Panc1 (cell line): ENCODE data around the gene COL1A1.

Experiments used
- SIN3A ChIP-seq: IDR thresholded peaks from 2 replicates; pipeline ENCODE4 v1.6.1; 2012; ENCODE audit warnings: low read depth, mild to moderate bottlenecking, low read length, moderate library complexity, borderline replicate concordance; ENCODE audit not compliant: insufficient read depth
- TCF7L2 ChIP-seq: IDR thresholded peaks from 2 replicates; pipeline ENCODE4 v1.6.1; 2011; ENCODE audit warnings: mild to moderate bottlenecking, low read depth, low read length, inconsistent platforms
- TF ChIP-seq, protein P1 (sequence below): fragments of 450-650 bp; IDR thresholded peaks from 2 replicates; pipeline ENCODE4 v1.5.1; 2017; ENCODE audit warnings: mild to moderate bottlenecking

DNA sequence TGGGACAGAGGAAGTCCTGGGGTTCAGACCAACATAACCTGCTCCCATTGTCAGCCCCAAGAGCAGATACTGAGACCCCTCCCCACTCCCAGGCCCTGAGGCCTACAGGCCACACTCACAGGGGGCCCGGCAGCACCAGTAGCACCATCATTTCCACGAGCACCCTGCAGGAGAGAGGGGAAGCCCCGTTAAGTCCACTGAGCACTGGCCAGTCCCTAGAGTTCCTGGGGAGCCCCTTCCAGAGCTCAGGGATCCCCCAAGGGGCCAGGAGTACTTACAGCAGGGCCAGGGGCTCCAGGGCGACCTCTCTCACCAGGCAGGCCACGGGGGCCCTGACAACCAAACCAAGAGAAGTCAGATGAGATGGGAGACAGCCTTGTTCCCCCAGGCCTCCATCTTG, 5.4 kb downstream of the COL1A1 start:
- TF ChIP-seq, protein P1, sequence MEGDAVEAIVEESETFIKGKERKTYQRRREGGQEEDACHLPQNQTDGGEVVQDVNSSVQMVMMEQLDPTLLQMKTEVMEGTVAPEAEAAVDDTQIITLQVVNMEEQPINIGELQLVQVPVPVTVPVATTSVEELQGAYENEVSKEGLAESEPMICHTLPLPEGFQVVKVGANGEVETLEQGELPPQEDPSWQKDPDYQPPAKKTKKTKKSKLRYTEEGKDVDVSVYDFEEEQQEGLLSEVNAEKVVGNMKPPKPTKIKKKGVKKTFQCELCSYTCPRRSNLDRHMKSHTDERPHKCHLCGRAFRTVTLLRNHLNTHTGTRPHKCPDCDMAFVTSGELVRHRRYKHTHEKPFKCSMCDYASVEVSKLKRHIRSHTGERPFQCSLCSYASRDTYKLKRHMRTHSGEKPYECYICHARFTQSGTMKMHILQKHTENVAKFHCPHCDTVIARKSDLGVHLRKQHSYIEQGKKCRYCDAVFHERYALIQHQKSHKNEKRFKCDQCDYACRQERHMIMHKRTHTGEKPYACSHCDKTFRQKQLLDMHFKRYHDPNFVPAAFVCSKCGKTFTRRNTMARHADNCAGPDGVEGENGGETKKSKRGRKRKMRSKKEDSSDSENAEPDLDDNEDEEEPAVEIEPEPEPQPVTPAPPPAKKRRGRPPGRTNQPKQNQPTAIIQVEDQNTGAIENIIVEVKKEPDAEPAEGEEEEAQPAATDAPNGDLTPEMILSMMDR, result no peak
- no peak for TF ChIP-seq SIN3A
- no peak for TF ChIP-seq TCF7L2
